Neuron (in vitro differentiated cells): Measurements from ENCODE around the gene HAND1.
"Not testable (repeated sequence)": the region's sequence is repeated elsewhere in the genome, so short reads cannot be mapped to it uniquely, and the experiment has no call there.

ENCODE experiments used
- H2AFZ ChIP-seq: one replicate; pipeline ENCODE4 v1.6.1; 2013; ENCODE audit warnings: low read depth, mild to moderate bottlenecking, inconsistent platforms, low read length, moderate library complexity
- H3K27me3 ChIP-seq: one replicate; pipeline ENCODE4 v1.6.1; 2013; ENCODE audit warnings: low read length; ENCODE audit not compliant: insufficient read depth
- H3K36me3 ChIP-seq: one replicate; pipeline ENCODE4 v1.6.1; 2013; ENCODE audit warnings: low read length; ENCODE audit not compliant: insufficient read depth
- H3K4me1 ChIP-seq: one replicate; pipeline ENCODE4 v1.6.1; 2013; ENCODE audit warnings: low read length; ENCODE audit not compliant: insufficient read depth
- H3K4me3 ChIP-seq: 2 replicates; pipeline ENCODE4 v1.5.1; 2013; ENCODE audit warnings: mild to moderate bottlenecking, low read length, moderate library complexity
- H3K9me3 ChIP-seq: one replicate; pipeline ENCODE4 v1.6.1; 2013; ENCODE audit warnings: low read length

HAND1 gene

DNA sequence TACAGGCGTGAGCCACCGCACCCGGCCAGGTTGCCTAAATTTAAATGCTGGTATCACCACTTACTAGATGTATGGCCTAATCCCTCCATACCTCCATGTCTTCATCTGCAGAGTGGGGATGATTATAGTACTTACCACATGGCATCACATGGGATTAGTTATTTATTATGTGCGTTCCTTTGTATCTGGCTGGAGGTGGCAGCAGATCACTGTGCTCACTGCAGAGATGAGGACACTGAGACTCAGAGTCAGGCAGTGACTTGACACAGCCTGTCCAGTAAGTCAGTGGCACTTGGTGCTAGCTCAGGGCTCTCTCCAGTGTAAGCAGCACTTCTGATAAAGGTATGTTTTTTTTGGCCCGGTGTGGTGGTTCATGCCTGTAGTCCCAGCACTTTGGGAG lies 38.4 kb upstream of the HAND1 start:
- no peaks in the 10 kb centered on the region for H3K36me3 ChIP-seq
- H3K4me1 ChIP-seq = no peaks in the 10 kb centered on the region
- no peak overlapping the region for H2AFZ ChIP-seq
- no peaks in the 10 kb centered on the region for H3K9me3 ChIP-seq
- H3K27me3 ChIP-seq = peaks cover 28% of the 10 kb centered on the region
- no peak overlapping the region for H3K4me3 ChIP-seq

DNA sequence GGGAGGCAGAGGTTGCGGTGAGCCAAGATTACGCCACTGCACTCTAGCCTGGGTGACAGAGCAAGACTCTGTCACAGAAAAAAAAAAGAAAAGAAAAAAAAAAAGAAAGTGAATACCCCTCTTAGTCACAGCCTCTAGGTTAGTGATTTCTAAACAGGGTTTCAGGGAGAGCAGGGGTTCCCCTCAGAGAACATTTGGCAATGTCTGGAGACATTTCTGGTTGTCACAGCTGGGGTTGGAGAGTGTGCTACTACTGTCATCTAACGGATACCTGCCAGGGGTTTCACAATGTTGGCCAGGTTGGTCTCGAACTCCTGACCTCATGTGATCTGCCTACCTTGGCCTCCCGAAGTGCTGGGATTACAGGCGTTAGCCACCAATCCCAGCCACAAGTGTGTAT lies 37.5 kb upstream of the HAND1 start:
- H3K4me3 ChIP-seq, H3K4me1 ChIP-seq, H3K36me3 ChIP-seq, H3K9me3 ChIP-seq, H2AFZ ChIP-seq: not testable (repeated sequence)
- H3K27me3 ChIP-seq = peaks cover 27% of the 10 kb centered on the region

DNA sequence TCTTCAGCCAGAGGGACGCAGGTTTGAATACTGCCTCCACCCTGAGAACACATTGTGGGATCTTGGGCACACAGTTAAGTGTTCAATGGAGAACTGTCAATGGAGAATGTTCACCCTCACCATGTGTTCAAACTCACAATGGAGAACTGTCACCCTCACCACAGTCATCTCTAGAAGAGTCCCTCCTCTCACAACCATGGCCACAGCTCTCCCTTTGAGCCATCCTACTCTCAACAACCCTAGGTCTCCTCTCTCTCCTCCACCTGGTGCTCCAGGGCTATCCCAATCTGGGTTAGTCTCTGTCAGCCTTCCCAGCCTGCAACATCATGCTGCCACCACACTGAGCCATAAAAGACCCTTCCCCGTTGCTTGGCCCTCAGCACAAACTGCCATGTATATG lies 36.3 kb upstream of the HAND1 start:
- H3K36me3 ChIP-seq = no peaks in the 10 kb centered on the region
- H3K27me3 ChIP-seq = peaks cover 23% of the 10 kb centered on the region
- H3K9me3 ChIP-seq = no peaks in the 10 kb centered on the region
- no peak overlapping the region for H3K4me3 ChIP-seq
- H3K4me1 ChIP-seq = no peaks in the 10 kb centered on the region
- H2AFZ ChIP-seq = no peak overlapping the region

DNA sequence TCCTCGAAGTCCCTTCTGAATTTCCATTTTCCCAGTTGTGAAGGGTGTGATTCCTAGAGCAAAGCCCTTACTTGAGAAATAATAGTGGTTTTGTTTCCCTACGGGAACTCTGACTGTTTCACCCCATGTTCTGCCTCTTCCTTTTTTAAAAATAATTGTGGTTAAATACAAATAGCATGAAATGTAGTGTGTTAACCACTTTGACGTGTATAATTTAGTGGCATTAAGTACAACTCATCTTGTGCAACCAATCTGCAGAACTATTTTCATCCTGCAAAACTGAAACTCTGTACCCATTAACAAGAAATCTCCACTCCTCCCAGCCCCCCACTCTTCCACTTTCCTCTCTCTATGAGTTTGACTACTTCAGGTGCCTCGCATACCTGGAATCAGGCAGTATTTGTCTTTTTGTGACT lies 35.6 kb upstream of the HAND1 start:
- Histone ChIP-seq H3K9me3 (no peaks in the 10 kb centered on the region), H3K4me3 (no peak overlapping the region), H2AFZ (no peak overlapping the region), H3K4me1 (no peaks in the 10 kb centered on the region), H3K36me3 (no peaks in the 10 kb centered on the region), H3K27me3 (peaks cover 23% of the 10 kb centered on the region)

DNA sequence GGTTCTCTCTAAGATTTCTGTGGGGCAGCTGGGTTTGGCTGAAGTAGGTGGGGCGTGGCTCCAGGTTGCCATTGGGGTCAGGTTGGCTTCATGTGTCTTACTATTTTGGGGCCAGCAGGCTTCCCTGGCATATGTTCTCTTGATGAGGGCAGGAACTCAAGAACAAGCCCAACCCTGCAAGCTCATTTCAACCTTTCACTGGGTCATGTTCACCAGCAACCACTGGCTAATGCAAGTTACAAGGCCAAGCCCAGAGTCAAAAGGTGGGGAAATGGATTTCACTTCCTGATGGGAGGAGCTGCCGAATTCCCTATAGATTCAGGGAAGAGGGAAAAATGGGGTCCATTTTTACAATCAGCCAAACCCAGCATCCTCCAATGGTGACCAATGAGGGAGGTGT lies 34.0 kb upstream of the HAND1 start:
- H3K36me3 ChIP-seq = no peaks in the 10 kb centered on the region
- no peak overlapping the region for H2AFZ ChIP-seq
- no peaks in the 10 kb centered on the region for H3K4me1 ChIP-seq
- peaks cover 22% of the 10 kb centered on the region for H3K27me3 ChIP-seq
- H3K9me3 ChIP-seq = no peaks in the 10 kb centered on the region
- H3K4me3 ChIP-seq = no peak overlapping the region

GRCh38 chr5:154509784-154510555 lies 31.9 kb upstream of the HAND1 start:
- Histone ChIP-seq H3K4me1 (no peaks in the 10 kb centered on the region), H2AFZ (no peak overlapping the region), H3K4me3 (no peak overlapping the region), H3K27me3 (peaks cover 38% of the 10 kb centered on the region), H3K9me3 (no peaks in the 10 kb centered on the region), H3K36me3 (no peaks in the 10 kb centered on the region)

DNA sequence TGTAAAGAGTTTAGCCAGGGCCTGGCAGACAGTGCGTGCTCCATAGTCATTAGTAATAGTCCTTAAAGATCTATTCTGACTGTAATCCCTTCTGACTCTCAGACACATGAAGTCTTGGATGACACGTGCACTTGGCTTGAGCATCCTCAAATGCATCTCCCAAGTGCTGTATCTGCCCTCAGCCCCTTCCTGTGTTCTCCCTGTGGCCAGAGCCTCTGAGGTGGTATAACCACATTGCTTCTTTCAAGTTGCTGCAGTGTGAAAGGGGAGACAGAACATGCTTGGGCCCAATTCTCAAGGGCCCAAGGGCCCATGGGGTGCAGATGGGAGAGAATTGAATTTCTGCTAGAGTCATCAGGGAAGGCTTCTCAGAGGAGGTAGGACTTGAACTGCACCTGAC lies 30.1 kb upstream of the HAND1 start:
- Histone ChIP-seq H3K27me3 (peaks cover 40% of the 10 kb centered on the region), H3K4me3 (no peak overlapping the region), H3K4me1 (no peaks in the 10 kb centered on the region), H2AFZ (no peak overlapping the region), H3K9me3 (no peaks in the 10 kb centered on the region), H3K36me3 (no peaks in the 10 kb centered on the region)

DNA sequence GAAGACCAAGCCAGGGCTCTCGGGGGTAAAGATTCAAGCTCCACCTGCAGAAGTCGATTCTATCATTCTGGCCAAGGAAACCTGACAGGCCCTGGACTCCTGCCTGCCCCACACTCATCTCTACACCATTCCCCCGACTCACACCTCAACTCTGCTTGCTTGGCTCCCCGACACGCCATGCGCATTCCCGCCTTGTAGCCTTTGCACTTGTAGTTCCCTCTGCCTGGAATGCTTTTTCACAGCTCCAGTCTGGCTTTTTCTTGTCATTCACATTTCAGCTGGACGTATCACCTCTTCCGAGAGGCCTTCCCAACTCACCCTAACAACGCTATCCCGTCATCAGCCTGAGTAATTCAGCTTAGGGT lies 28.7 kb upstream of the HAND1 start:
- no peaks in the 10 kb centered on the region for H3K9me3 ChIP-seq
- no peak overlapping the region for H3K4me3 ChIP-seq
- no peak overlapping the region for H2AFZ ChIP-seq
- H3K4me1 ChIP-seq = no peaks in the 10 kb centered on the region
- H3K36me3 ChIP-seq = no peaks in the 10 kb centered on the region
- peaks cover 36% of the 10 kb centered on the region for H3K27me3 ChIP-seq

GRCh38 chr5:154506049-154506715 lies 28.2 kb upstream of the HAND1 start:
- H3K36me3 ChIP-seq = no peaks in the 10 kb centered on the region
- no peaks in the 10 kb centered on the region for H3K9me3 ChIP-seq
- H3K4me3 ChIP-seq = no peak overlapping the region
- no peak overlapping the region for H2AFZ ChIP-seq
- peaks cover 40% of the 10 kb centered on the region for H3K27me3 ChIP-seq
- no peaks in the 10 kb centered on the region for H3K4me1 ChIP-seq

- Histone ChIP-seq H3K36me3 (no peaks in the 10 kb centered on the region), H3K4me3 (no peak overlapping the region), H3K27me3 (peaks cover 38% of the 10 kb centered on the region), H3K9me3 (no peaks in the 10 kb centered on the region), H2AFZ (no peak overlapping the region), H3K4me1 (no peaks in the 10 kb centered on the region)
Observed at GRCh38 chr5:154505567-154505966, 27.5 kb upstream of the HAND1 start.

DNA sequence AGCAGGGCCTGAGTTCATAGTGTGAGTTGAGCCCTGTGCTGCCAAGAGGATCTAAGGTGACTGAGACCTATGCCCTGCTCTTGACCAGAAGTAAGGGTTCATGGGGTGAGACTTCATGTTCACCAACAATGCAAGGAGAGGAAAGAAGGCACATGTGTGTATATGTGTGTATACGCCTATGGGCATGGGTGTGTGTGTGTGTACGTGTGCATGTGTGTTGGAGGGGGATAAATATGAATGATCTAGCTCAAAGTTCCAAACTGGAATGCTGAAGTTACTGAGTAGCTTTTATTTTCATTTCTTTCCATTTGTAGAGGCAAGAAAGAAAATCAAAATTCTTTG lies 25.6 kb upstream of the HAND1 start:
- Histone ChIP-seq H2AFZ (no peak overlapping the region), H3K36me3 (no peaks in the 10 kb centered on the region), H3K4me3 (no peak overlapping the region), H3K27me3 (peaks cover 36% of the 10 kb centered on the region), H3K4me1 (no peaks in the 10 kb centered on the region), H3K9me3 (no peaks in the 10 kb centered on the region)

DNA sequence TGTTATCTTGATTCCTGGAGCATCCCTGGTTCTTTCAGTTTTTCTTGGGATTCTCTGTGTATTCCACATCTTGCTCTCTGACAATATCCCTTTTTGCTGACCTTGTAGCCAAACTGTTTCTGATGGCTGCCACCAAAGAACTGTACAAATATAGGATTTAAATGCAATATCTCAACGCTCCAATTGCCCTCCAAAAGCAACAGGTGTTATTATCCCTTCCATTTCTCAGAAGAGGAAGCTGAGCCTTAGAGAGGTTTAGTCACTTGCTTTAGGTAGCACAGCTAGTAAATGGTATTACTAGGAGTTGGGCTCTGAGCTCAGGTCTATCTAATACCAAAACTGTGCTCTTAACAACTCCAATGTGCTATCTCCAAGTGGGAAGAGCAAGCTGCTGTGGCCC lies 24.2 kb upstream of the HAND1 start:
- Histone ChIP-seq H3K9me3 (no peaks in the 10 kb centered on the region), H3K27me3 (peaks cover 31% of the 10 kb centered on the region), H2AFZ (no peak overlapping the region), H3K4me3 (no peak overlapping the region), H3K4me1 (no peaks in the 10 kb centered on the region), H3K36me3 (no peaks in the 10 kb centered on the region)

DNA sequence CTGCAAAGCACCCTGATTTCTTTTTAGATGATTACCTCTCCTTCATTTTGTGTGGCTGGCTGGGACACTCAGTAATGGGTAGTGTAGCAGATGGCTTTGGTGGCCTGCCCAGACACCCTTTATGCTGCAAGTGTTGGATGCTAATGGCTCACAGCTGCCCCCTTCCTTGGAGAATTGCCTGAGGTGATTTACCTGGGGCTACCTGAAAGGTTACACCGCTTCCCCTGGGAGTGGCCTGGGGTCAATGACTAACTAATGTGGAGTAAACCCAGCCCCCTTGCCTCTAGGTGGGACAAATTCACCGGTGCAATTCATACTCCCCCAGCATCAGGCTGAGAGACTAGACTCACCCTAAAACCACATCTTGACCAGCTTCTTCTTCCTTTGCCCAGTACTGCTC lies 23.5 kb upstream of the HAND1 start:
- Histone ChIP-seq H3K27me3 (peaks cover 31% of the 10 kb centered on the region), H2AFZ (no peak overlapping the region), H3K4me3 (no peak overlapping the region), H3K4me1 (no peaks in the 10 kb centered on the region), H3K36me3 (no peaks in the 10 kb centered on the region), H3K9me3 (no peaks in the 10 kb centered on the region)

DNA sequence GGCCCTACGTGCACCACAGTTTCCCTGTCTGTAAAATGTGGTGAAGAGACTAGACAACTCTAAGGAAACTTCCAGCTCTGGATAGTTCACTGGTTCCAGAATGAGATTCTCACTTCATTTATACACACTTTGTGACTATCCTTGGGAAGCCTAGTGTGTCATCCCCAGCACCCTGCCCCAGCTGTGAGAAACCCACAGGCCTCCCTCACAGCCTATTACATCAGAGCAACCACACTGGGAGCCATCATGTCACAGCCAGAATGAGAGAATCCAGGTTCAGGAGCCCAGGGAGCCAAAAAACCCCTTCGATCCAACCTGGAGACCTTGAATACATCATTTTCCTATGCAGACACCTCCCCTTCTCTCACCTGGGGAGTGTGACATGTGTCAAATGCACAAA lies 21.0 kb upstream of the HAND1 start:
- H3K36me3 ChIP-seq = no peaks in the 10 kb centered on the region
- H2AFZ ChIP-seq = no peak overlapping the region
- H3K4me3 ChIP-seq = no peak overlapping the region
- no peaks in the 10 kb centered on the region for H3K9me3 ChIP-seq
- H3K4me1 ChIP-seq = no peaks in the 10 kb centered on the region
- H3K27me3 ChIP-seq = peaks cover 37% of the 10 kb centered on the region
